Vagina (tissue), 2 donors: ENCODE data around the gene CAPN9.
"Not testable (repeated sequence)": the region's sequence is repeated elsewhere in the genome, so short reads cannot be mapped to it uniquely, and the experiment has no call there.

Source experiments
- POLR2A ChIP-seq, 2 donors: fragments of 450-650 bp; IDR thresholded peaks; one replicate each; pipeline ENCODE4 v1.6.1; 2017; ENCODE audit warnings: antibody characterized with exemption in 2 of 2, mild to moderate bottlenecking in 2 of 2, moderate library complexity in 2 of 2
- TF ChIP-seq, protein P1 (sequence below), 3 experiments: fragments of 450-650 bp in 2 of 3; fragments of 200-600 bp in 1 of 3; sonication (generic) in 1 of 3; IDR thresholded peaks; one replicate each; pipeline ENCODE4 v1.5.1; 2017 to 2019; ENCODE audit warnings: antibody characterized with exemption in 3 of 3, mild to moderate bottlenecking in 2 of 3, moderate library complexity in 2 of 3

DNA sequence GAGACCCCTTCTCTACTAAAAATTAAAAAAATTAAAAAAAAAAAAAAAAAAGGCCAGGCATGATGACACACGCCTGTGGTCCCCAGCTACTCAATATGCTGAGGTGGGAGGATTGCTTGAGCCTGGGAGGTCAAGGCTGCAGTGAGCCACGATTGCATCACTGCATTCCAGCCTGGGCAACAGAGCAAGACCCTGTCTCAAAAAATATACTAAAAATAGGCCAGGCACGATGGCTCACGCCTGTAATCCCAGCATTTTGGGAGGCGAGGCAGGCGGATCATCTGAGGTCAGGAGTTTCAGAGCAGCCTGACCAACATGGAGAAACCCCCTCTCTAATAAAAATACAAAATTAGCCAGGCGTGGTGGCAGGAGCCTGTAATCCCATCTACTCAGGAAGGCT is 98.0 kb downstream of the CAPN9 start:
- TF ChIP-seq, protein P1, sequence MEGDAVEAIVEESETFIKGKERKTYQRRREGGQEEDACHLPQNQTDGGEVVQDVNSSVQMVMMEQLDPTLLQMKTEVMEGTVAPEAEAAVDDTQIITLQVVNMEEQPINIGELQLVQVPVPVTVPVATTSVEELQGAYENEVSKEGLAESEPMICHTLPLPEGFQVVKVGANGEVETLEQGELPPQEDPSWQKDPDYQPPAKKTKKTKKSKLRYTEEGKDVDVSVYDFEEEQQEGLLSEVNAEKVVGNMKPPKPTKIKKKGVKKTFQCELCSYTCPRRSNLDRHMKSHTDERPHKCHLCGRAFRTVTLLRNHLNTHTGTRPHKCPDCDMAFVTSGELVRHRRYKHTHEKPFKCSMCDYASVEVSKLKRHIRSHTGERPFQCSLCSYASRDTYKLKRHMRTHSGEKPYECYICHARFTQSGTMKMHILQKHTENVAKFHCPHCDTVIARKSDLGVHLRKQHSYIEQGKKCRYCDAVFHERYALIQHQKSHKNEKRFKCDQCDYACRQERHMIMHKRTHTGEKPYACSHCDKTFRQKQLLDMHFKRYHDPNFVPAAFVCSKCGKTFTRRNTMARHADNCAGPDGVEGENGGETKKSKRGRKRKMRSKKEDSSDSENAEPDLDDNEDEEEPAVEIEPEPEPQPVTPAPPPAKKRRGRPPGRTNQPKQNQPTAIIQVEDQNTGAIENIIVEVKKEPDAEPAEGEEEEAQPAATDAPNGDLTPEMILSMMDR (IDR thresholded peaks at IDR 0.05), result not testable (repeated sequence)
- not testable (repeated sequence) for TF ChIP-seq POLR2A (IDR thresholded peaks at IDR 0.05)
